Measurements from ENCODE around the gene PLXNB2. TPM values are rescaled to one million over a fixed set of nuclear protein-coding genes. Genes with fewer than 3 reads are reported as not detected.
A peak's percentile ranks its signal among the peaks of the same experiment; 100 is the strongest.

Gene PLXNB2
- polyA plus RNA-seq, 1 donor from 2014 or later, result 38.6 TPM

- Histone ChIP-seq H3K9ac (ENCODE audit: low read length) (no peak overlapping the region), H3K27me3 (ENCODE audit: insufficient read depth, low read depth, low read length) (no peaks in the 10 kb centered on the region), H3F3A (ENCODE audit: insufficient read depth, low read length, poor library complexity, severe bottlenecking) (no peaks in the 10 kb centered on the region), H3K9me2 (ENCODE audit: insufficient read depth, low read length) (no peaks in the 10 kb centered on the region), H3K9me3 (ENCODE audit: low read length) (no peaks in the 10 kb centered on the region), H2AFZ (ENCODE audit: low read depth, low read length) (no peak overlapping the region), H3K36me3 (ENCODE audit: insufficient read depth, low read length) (no peaks in the 10 kb centered on the region), H3K4me3 (ENCODE audit: low read length) (no peak overlapping the region), H3K79me2 (replicated peaks; ENCODE audit: insufficient read depth, low read length) (no peaks in the 10 kb centered on the region), H3K4me2 (ENCODE audit: low read length) (no peak overlapping the region), H3K27ac (ENCODE audit: low read length) (no peak overlapping the region), H4K20me1 (ENCODE audit: insufficient read depth) (no peaks in the 10 kb centered on the region)
- TF ChIP-seq REST (IDR thresholded peaks at IDR 0.05; ENCODE audit: borderline replicate concordance) (no peak), SMC3 (conservative IDR thresholded peaks at IDR 0.05; ENCODE audit: poor library complexity) (no peak), RAD21 (conservative IDR thresholded peaks at IDR 0.05) (no peak)
Measured at GRCh38 chr22:50253046-50253915, 54.2 kb downstream of the PLXNB2 start.

DNA sequence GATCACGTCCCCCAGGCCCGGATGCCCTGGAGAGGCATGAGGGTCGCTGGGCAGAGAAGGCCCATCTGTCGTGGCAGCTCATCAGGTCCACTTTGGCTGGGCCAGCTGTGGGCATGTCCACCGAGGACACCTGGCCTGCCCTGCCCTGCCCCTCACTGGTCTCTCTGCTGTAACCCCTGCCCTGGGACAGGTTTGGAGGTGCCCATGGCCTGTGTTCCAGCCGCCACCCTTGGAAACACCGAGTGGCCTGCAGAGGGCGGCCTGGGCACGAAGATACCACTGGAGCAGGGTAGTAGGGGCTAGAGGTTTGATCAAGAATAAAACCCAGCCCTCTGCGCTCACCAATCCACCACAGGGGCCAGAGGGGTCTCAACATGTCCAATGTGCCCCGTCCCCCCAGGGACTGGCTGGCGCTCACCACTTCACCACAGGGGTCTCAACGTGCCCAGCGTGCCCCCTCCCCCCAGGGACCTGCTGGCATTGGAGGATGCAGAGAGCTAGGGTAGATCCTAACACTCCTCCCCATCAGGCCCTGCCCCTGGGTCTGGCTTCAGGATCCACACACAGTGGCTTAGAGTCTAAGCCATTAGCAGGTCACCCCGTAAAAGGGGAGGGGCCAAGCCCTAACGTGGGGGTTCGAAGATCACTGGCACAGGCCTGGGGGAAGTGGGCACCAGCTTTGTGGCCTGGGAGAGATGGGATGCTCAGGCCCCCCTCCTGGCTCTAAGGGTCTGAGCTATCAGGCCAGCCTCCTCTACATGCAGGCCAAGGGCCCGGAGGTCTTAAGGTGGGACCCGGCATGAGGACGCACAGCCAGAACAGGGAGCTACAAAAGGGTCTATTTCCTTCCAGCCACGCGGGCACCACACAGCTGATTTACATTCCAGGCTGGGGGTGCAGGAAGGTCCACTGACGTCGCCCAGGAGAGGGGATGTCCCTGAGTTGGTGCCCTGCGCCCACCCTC, 55.1 kb downstream of the PLXNB2 start:
- no peak overlapping the region for H3K4me2 ChIP-seq (ENCODE audit: low read length)
- no peaks in the 10 kb centered on the region for H3K27me3 ChIP-seq (ENCODE audit: insufficient read depth, low read depth, low read length)
- no peaks in the 10 kb centered on the region for H3K9me2 ChIP-seq (ENCODE audit: insufficient read depth, low read length)
- TF ChIP-seq EZH2 (IDR thresholded peaks at IDR 0.05; ENCODE audit: borderline replicate concordance, insufficient read depth, low read length, poor library complexity, severe bottlenecking), result no peak
- no peak for TF ChIP-seq TAF1 (IDR thresholded peaks at IDR 0.05; ENCODE audit: low read depth)
- TF ChIP-seq RAD21 (conservative IDR thresholded peaks at IDR 0.05), result peak; percentile 63
- TF ChIP-seq SMC3 (conservative IDR thresholded peaks at IDR 0.05; ENCODE audit: poor library complexity), result peak; percentile 61
- peak; percentile 67 for TF ChIP-seq CTCF (IDR thresholded peaks at IDR 0.05; ENCODE audit: poor library complexity, severe bottlenecking)
- TF ChIP-seq EP300 (conservative IDR thresholded peaks at IDR 0.05; ENCODE audit: poor library complexity, severe bottlenecking), result no peak
- no peak overlapping the region for H2AFZ ChIP-seq (ENCODE audit: low read depth, low read length)
- H3K36me3 ChIP-seq (ENCODE audit: insufficient read depth, low read length), result no peaks in the 10 kb centered on the region
- no peaks in the 10 kb centered on the region for H3K79me2 ChIP-seq (replicated peaks; ENCODE audit: insufficient read depth, low read length)
- no peak overlapping the region for H3K27ac ChIP-seq (ENCODE audit: low read length)
- H4K20me1 ChIP-seq (ENCODE audit: insufficient read depth), result no peaks in the 10 kb centered on the region
- no peak overlapping the region for H3K9ac ChIP-seq (ENCODE audit: low read length)
- H3F3A ChIP-seq (ENCODE audit: insufficient read depth, low read length, poor library complexity, severe bottlenecking), result no peaks in the 10 kb centered on the region
- no peaks in the 10 kb centered on the region for H3K9me3 ChIP-seq (ENCODE audit: low read length)
- H3K4me3 ChIP-seq (ENCODE audit: low read length), result no peak overlapping the region

Data from neural cell (in vitro differentiated cells).